D341Med (cell line): ENCODE measurements around the gene UQCRH.
"Not testable (repeated sequence)": the region's sequence is repeated elsewhere in the genome, so short reads cannot be mapped to it uniquely, and the experiment has no call there.

ENCODE experiments used
- DNase-seq: peaks from one replicate; pipeline ENCODE4 v3.0.0; 2012; ENCODE audit warnings: low spot score

The UQCRH gene

DNA sequence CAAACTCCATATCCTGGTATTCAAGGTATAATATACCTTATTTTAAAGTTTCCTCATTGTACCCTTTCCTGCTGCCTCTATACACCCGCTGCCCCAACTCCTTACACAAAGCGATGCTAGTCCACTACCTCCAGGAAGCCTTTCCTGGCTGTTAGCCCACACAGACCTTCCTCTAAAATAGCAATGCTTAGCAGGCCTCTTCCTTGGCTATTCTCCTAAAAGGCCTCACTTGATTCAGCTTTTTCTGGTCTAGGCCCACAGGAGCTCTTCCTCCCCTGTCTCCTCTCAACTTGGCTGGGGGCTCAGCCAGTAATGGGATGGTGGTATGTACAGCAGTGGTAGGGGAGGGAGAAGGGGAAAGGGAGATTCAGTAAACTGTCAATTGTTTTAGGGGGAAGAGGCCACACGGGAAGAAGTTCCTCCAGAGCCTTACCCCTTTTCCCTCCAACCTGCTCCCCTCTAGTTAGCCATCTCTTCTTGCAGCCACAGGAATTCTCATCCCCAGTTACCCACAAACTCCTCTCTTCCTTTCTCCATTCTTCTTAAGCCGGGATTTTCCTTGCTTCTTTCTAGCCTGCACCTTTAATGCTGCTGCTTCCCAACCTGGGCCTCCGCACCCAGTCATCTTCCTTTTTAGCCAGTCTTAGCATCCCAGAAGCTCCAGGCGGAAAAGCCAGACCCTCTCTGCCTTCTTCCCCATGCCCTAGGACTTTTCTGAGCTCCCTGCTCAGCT is 2.7 kb upstream of the UQCRH start:
- DNase-seq = no peak

- DNase-seq = no peak
These were observed 2.1 kb upstream of the UQCRH start for GRCh38 chr1:46301406-46301807.

DNA sequence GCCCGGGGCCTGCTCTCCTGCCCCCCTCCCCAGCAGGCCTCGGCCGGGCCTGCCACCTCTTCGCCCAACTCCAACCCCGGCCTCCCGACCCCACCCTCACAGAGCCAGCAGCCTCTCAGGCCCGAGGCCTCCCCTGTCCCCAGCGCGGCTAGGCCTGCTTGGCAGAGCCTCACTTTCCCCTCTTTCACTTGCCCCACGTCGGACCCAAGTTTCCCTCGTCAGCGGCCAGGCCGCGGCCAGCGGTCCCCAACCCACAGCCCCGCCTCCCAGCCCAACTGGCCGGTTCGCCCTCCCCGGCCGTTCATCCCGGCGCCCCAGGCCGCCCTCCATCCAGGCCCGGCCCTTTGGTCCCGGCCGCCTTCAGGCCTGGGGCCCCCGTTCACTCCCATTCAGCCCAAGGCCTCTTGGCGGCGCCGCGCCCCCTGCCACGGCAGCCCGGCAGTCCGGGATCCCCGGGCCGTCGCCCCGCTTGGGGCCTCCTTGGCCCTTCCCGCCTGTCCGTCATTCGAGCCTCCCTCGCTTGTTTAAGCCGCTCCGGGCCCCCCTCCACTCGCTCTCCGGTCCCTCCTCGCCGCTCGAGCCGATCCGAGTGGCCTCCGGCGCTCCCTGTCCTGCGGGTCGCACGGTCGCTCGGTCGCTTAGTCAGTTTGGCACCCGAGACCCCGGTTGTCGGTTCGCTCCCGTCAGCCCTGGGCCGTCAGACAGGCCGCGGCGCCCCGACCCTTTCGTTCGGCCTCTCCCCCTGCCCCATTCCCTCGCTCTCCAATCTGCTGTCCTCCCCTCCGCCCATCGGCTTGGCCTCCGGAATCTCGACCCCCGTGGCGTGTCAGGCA is 1.5 kb upstream of the UQCRH start:
- DNase-seq = peak; percentile 73

- peak; percentile 56 for DNase-seq
These were observed 859 bp upstream of the UQCRH start for GRCh38 chr1:46302641-46303037.

- no peak for DNase-seq
These were observed 401 bp downstream of the UQCRH start for GRCh38 chr1:46303872-46304326.

DNA sequence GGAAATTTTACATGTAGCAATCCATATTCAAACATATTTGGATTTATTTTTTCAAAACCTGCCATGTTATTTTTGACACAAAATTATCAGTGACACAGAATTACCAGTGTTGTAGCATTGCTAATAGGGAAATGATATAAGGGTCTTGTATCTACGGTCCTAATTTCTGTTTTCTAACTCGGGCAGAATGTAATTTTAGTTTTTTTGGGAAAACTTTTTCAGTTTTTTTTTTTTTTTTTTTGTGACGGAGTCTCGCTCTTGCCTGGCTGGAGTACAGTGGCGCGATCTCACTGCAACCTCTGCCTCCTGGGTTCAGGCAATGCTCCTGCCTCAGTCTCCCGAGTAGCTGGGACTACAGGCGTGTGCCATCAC is 2.6 kb downstream of the UQCRH start:
- no peak for DNase-seq

- DNase-seq = no peak
These were observed 6.1 kb downstream of the UQCRH start for GRCh38 chr1:46309401-46310159.

DNA sequence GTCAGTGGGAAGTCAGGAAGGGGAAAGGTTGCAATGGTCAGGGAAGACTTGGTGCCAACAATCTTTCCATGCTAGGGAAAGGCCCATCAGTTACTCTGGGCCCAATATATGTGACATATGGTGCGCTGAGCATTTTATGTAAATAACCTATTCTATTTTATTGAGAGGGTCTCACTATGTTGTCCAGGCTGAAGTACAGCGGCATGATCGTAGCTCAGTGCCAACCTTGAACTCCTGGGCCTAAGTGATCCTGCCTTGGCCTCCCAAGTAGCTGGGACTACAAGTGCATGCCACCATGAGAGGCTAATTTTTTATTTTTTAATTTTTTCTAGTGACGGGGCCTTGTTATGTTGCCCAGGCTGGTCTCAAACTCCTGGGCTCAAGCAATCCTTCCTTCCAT is 6.8 kb downstream of the UQCRH start:
- DNase-seq = no peak

DNA sequence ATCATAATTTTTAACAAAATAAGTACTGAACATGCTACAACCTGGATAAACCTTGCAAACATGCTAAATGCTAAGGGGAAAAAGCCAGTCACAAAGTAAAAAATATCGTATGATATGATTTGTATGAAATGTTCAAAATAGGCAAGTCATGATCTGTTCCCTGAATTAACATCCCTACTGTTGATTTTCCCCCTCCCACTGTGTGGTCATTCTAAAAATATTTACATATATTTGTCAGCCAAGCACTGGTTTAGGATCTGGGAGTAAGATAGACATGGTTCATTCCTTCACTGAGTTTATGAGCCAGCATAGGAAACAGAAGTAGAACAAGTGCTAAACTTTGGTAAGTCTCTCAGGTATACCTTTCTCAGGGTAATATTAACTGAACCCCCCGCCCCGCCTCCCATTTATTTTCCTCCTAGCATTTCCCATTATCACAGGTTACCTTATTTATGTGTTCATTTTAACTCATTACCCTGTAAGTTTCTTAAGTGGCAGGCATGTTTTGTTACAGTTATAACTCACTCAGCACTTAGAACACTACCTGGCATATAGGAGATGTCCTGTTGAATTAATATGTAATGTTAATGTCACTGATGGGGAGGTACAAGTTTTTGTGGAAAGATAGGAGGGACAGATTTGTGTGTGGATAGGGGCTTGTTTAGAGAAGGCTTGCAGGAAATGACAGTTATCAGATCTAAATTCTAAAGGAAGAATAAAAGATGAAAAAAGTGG is 12.3 kb downstream of the UQCRH start:
- DNase-seq = no peak

- DNase-seq = no peak
These were observed 13.8 kb downstream of the UQCRH start for GRCh38 chr1:46317323-46317722.

DNA sequence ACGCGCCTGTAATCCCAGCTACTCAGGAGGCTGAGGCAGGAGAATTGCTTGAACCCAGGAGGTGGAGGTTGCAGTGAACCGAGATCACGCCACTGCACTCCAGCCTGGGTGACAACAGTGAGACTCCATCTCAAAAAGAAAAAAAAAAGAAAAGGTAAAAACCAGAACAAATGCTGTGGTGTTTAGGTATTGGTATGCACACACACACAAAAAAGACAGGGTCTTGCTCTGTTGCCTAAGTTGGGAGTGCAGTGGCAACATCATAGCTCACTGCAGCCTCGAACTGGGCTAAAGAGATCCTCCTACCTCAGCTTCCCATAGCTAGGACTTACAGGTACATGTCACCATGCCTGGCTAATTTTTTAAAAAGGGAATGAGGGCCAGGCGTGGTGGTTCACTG is 15.8 kb downstream of the UQCRH start:
- not testable (repeated sequence) for DNase-seq

DNA sequence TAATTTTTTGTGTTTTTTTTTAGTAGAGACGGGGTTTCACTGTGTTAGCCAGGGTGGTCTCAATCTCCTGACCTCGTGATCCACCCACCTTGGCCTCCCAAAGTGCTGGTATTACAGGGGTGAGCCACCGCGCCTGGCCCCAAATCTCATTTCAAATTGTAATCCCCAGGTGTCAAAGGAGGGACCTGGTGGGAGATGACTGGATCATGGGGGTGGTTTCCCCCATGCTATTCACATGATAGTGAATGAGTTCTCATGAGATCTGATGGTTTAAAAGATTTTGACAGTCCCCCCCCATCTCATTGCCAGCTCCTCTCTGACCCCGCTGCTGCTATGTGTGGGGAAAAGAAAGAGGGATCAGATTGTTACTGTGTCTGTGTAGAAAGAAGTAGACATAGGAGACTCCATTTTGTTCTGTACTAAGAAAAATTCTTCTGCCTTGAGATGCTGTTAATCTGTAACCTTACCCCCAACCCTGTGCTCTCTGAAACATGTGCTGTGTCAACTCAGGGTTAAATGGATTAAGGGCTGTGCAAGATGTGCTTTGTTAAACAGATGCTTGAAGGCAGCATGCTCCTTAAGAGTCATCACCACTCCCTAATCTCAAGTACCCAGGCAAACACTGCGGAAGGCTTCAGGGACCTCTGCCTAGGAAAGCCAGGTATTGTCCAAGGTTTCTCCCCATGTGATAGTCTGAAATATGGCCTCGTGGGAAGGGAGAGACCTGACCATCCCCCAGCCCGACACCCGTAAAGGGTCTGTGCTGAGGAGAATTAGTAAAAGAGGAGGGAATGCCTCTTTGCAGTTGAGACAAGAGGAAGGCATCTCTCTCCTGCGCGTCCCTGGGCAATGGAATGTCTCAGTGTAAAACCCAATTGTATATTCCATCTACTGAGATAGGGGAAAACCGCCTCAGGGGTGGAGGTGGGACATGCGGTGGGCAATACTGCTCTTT is 16.7 kb downstream of the UQCRH start:
- DNase-seq = not testable (repeated sequence)

DNA sequence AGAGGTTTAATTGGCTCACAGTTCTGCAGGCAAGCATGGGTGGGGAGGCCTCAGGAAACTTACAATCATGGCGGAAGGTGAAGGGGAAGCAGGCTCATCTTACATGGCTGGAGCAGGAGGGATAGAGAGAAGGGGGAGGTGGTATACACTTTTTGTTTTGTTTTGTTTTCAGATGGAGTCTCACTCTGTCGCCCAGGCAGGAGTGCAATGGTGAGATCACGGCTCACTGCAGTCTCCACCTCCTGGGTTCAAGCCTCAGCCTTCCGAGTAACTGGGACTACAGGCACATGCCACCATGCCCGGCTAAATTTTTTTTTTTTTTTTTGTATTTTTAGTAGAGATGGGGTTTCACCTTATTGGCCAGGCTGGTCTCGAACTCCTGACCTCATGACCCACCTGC is 18.7 kb downstream of the UQCRH start:
- DNase-seq = not testable (repeated sequence)

DNA sequence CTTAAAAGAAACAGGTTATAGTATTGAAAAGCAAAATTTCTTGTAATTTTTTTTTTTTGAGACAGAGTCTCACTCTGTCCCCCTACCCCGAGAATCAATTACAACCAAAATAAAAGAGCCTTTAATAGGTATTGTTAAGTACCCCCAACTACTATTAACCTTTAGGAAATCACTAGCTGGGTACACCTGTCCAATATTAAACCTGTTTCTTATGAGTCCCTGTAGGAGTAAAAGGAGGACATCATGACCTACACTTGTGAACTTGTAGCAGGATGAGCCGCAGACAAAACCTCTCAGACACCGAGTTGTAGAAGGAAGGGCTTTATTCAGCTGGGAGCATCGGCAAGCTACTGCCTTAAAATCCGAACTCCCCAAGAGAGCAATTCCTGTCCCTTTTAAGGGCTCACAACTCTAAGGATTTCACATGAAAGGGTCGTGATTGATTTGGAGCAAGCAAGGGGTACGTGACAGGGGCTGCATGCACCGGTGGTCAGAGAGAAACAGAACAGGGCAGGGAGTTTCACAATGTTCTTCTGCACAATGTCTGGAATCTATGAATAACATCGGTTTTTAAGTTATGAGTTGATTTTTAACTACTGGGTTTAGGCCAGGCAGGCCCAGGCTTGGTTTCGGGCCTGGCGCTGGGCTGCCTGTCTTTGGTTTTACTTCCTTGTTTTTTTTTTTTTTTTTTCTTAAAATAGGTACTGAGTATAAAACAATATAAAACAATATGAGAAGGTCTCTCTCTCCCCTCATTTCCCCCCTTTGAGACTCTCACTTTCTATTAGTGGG is 22.0 kb downstream of the UQCRH start:
- DNase-seq = not testable (repeated sequence)

DNA sequence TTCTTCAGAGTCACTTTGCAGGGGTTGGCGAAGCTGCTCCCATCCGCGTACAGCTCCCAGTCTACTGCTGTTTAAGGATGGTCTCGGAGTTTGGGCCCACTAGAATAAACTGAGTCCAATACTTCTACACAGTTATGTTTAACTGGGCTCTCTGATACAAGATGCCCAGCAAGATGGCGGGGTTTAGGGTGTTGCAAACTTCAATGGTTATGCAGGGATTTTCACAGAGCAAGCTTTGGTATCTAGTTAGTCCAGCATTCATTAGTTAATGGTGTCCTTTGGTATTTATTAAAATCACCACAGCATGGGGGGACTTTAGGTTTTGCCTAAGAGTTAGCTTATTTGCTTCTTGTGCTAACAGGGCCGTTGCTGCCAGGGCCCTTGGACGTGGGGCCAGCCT is 24.7 kb downstream of the UQCRH start:
- DNase-seq = not testable (repeated sequence)

- DNase-seq = not testable (repeated sequence)
These were observed 26.3 kb downstream of the UQCRH start for GRCh38 chr1:46329807-46330206.

GRCh38 chr1:46330381-46330780 is 26.9 kb downstream of the UQCRH start:
- DNase-seq = not testable (repeated sequence)

DNA sequence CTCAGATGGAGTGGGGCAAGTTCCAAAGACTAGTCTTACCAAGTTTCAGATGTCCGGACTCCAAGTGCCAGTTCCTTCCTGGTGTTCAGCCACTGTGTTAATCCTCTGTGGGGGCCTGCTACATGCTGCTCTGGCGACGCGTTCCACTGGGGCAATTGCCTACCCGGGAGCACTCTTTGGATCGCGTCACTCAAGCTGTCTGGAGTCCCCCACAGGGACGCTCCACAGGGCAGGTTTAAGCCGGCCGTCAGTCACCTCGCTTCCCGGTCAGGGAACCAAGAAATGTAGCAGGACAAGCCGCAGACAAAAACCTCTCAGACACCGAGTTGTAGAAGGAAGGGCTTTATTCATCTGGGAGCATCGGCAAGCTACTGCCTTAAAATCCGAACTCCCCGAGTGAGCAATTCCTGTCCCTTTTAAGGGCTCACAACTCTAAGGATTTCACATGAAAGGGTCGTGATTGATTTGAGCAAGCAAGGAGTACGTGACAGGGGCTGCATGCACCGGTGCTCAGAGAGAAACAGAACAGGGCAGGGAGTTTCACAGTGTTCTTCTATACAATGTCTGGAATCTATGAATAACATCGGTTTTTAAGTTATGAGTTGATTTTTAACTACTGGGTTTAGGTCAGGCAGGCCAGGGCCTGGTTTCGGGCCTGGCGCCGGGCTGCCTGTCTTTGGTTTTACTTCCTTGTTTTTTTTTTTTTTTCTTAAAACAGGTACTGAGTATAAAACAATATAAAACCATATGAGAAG is 28.5 kb downstream of the UQCRH start:
- DNase-seq = not testable (repeated sequence)
